Gastroesophageal sphincter (tissue), 3 donors: Measurements from ENCODE around the gene EMP1.

Experiments used
- CTCF ChIP-seq, 4 experiments: fragments of 200-600 bp in 2 of 4; fragments of 450-650 bp in 2 of 4; sonication (generic) in 1 of 4; IDR thresholded peaks; one replicate each; pipeline ENCODE4 v1.5.1; 2017 to 2019; ENCODE audit warnings: antibody characterized with exemption in 4 of 4, mild to moderate bottlenecking in 2 of 4, moderate library complexity in 2 of 4
- POLR2AphosphoS5 ChIP-seq: sonication (generic); formaldehyde crosslinking; IDR thresholded peaks from one replicate; pipeline ENCODE4 v1.6.1; 2017; ENCODE audit warnings: antibody characterized with exemption

GRCh38 chr12:13211191-13211858 lies 14.8 kb downstream of the EMP1 start:
- TF ChIP-seq CTCF (IDR thresholded peaks at IDR 0.05) (no peak), POLR2AphosphoS5 (no peak)
